ENCODE data around the gene AP4E1. TPM values are rescaled to one million over a fixed set of nuclear protein-coding genes. Genes with fewer than 3 reads are reported as not detected.
"Not testable (repeated sequence)": the region's sequence is repeated elsewhere in the genome, so short reads cannot be mapped to it uniquely, and the experiment has no call there.

AP4E1 gene
- polyA plus RNA-seq, result 1 to 10 TPM; 1.1 to 3.8 (median 3.1) TPM

- WGBS, 3 donors, result 0% methylated on average over 84 to 100 of the region's 100 CpGs
- H3K27ac ChIP-seq (ENCODE audit: low read depth, low read length), result peak within 1 kb of the TSS; percentile 95
These were observed at the start of gene AP4E1 for GRCh38 chr15:50908209-50909009. Gene AP4E1, plus strand, starts transcription at chr15:50908683. Its CDS starts 96 bp downstream, at chr15:50908779.

- WGBS, 3 donors, result 86 to 93% (median 89%) methylated on average over 5 of the region's 5 CpGs
These were observed 47.7 kb upstream of the AP4E1 start for GRCh38 chr15:50860824-50861223.

GRCh38 chr15:50862553-50862952 is 45.9 kb upstream of the AP4E1 start:
- H3K27ac ChIP-seq (ENCODE audit: low read depth, low read length), result no peak overlapping the region

More at GRCh38 chr15:50860824-50861223, 47.7 kb upstream of the AP4E1 start:
- H3K27ac ChIP-seq (ENCODE audit: low read depth, low read length), result no peak overlapping the region

DNA sequence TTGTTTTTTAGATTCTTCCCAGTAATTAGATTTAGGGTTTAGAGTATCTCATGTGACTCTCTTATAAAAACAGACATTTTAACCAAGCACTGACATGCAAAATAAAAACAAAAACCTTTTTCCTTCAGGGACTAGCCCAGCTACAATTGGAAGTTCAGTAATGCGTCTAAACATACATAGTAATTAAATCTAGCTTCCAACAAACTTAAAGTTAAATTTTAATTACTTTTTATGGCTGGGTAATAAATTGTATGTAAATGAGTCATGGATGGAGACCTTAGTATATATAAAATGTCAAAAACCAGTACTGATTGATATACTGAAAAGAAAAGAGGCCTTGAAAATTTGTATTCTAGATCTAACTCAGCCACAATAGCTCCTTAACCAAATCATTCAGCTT is 43.6 kb upstream of the AP4E1 start:
- no peak overlapping the region for H3K27ac ChIP-seq (ENCODE audit: low read depth, low read length)
- WGBS, 3 donors, result 94 to 98% (median 98%) methylated on average over 1 of the region's 1 CpG

- H3K27ac ChIP-seq (ENCODE audit: low read depth, low read length), result no peak overlapping the region
- WGBS, 3 donors, result 94 to 95% (median 94%) methylated on average over 5 of the region's 5 CpGs
These were observed 42.7 kb upstream of the AP4E1 start for GRCh38 chr15:50865515-50866353.

DNA sequence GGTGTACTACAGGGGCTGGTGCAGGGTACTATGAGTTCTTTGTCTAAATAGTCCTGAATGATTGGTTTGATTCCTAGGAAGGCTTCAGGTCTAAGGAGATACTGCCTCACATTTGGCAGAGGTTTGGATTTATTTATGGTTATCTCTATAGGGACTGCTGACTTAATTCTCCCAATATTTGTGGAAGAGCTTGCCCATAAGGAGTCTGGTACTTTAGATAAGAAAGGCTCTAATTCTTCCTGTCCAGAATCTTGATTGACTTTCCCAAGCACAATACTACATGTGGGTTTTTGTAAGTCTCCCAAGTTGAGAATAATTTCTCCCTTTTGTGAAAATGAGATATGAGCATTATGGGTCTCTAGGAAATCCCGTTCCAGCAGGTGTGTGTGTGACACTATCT is 36.7 kb upstream of the AP4E1 start:
- WGBS, 3 donors, result 76 to 89% (median 88%) methylated on average over 1 of the region's 1 CpG
- no peak overlapping the region for H3K27ac ChIP-seq (ENCODE audit: low read depth, low read length)

GRCh38 chr15:50872832-50873426 is 35.6 kb upstream of the AP4E1 start:
- no peak overlapping the region for H3K27ac ChIP-seq (ENCODE audit: low read depth, low read length)
- 67 to 72% (median 70%) methylated on average over 3 of the region's 3 CpGs for WGBS, 3 donors

GRCh38 chr15:50873935-50874361 is 34.5 kb upstream of the AP4E1 start:
- 40 to 44% (median 40%) methylated on average over 9 of the region's 9 CpGs for WGBS, 3 donors
- H3K27ac ChIP-seq (ENCODE audit: low read depth, low read length), result no peak overlapping the region

- 94 to 100% (median 95%) methylated on average over 3 of the region's 3 CpGs for WGBS, 3 donors
These were observed 33.2 kb upstream of the AP4E1 start for GRCh38 chr15:50875238-50875637.

DNA sequence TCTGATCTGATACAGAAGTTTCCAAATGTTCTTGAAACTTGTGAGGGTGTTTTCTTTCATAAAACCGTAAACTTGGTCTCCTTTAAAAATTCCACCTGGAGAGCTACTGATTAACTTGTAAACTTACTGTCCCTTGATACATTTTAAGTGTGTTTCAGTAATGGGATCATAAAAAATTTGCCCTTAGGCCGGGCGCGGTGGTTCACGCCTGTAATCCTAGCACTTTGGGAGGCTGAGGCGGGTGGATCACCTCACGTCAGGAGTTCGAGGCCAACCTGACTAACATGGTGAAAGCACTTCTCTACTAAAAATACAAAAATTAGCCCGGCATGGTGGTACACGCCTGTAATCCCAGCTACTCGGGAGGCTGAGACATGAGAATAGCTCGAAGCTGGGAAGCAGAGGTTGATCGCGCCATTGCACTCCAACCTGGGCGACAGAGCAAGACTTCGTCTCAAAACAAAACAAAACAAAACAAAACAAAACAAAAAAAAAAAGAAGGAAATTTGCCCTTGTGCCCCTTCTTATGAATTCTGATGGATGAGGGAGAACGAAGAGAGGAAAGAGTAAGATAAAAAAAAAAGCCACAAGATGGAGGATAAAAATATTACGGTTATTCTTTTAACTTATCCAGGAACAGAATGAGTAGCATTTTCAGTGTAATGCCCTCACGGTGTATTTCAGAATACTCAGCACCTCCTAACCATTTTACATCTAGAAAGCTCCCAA is 32.1 kb upstream of the AP4E1 start:
- WGBS, 3 donors, result 62 to 74% (median 73%) methylated on average over 19 of the region's 19 CpGs
- H3K27ac ChIP-seq (ENCODE audit: low read depth, low read length), result no peak overlapping the region

More at GRCh38 chr15:50875238-50875637, 33.2 kb upstream of the AP4E1 start:
- H3K27ac ChIP-seq (ENCODE audit: low read depth, low read length), result not testable (repeated sequence)

DNA sequence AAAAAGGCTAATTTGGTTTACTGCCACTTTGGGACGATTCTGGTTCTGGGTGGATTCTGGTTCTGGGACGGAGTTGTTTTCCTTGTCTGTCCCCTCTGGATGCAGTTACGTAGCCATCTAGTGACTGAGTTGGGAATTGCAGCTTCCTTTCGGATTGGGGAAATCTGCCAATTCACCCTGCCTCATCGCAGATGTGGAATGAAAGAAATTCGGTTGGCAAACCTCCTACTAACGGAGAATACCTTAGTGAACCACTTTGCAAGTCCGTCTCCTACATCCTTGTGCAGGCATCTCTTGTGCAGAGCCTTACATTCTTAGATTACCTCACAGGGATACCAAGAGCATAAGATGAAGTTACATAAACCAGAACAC is 31.5 kb upstream of the AP4E1 start:
- no peak overlapping the region for H3K27ac ChIP-seq (ENCODE audit: low read depth, low read length)
- 0 to 1% (median 0%) methylated on average over 8 of the region's 8 CpGs for WGBS, 3 donors

DNA sequence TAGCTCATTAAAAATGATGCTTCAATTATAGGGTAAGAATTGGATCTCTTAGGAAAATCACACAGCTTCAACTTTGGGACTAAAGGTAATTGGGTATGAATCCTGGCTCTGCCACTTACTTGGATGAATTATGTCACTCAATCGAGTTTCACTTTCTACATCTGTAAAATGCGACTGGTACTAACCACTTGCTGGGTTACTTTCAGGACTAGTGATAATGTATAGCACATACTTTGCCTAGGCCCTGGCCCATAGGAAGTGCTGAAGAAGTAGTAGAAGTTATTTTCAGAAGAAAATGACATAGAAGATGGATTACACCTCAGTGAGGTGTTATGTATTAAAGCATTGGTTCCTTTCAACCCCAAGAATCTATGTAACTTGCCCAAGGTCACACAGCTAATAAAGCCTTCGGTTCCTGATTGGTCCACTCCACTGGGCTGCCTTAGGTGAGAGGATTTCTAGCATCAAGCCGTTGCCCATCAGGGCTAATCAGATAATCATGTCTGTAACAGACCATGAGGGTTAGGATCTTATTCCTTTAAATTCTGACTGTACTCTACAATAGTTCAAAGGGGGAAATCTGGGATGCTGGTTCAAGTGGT is 29.4 kb upstream of the AP4E1 start:
- WGBS, 3 donors, result 44 to 79% (median 71%) methylated on average over 4 of the region's 4 CpGs
- H3K27ac ChIP-seq (ENCODE audit: low read depth, low read length), result no peak overlapping the region

GRCh38 chr15:50880206-50880605 is 28.3 kb upstream of the AP4E1 start:
- WGBS, 3 donors, result 77 to 92% (median 90%) methylated on average over 2 of the region's 2 CpGs
- no peak overlapping the region for H3K27ac ChIP-seq (ENCODE audit: low read depth, low read length)

- H3K27ac ChIP-seq (ENCODE audit: low read depth, low read length), result no peak overlapping the region
- 86 to 92% (median 89%) methylated on average over 2 of the region's 2 CpGs for WGBS, 3 donors
These were observed 27.8 kb upstream of the AP4E1 start for GRCh38 chr15:50880651-50881114.

DNA sequence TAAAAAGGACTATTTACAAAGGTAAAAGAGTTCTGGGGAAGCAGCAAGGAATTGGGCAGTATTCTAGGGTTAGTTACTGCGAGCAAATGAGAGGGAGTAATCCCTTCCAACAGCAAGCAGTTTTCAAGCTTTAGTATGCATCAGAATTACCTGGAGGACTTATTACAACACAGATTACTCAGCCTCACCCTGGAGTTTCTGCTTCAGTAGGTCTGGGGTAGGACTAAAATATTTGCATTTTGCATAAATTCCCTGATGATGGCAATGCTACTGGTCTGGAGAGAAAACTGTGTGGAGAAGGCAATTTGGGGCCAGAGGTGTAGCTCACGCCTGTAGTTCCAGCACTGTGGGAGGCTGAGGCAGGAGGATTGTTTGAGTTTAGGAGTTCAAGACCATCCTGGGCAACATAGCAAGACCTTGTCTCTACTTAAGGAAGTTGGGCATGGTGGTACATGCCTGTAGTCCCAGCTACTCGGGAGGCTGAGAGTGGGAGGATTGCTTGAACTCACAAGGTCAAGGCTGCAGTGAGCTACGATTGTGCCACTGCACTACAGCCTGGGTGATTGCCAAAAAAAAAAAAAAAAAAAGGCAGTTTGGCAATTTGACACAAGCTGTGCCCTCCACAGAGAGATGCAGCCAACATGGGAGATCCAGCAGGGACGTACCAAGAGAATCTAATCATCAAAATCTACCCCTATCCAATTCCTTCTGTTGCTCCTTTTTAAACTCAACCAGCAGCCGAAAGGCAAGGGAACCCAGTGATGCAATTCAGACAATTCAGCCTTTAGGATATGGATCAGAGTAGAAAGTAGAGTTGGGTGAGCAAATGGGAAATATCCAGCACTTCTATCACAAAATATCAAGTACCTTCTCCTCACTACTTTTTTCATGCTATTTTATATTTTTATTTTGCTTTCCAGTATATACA is 27.1 kb upstream of the AP4E1 start:
- no peak overlapping the region for H3K27ac ChIP-seq (ENCODE audit: low read depth, low read length)
- 50 to 67% (median 57%) methylated on average over 6 of the region's 6 CpGs for WGBS, 3 donors

DNA sequence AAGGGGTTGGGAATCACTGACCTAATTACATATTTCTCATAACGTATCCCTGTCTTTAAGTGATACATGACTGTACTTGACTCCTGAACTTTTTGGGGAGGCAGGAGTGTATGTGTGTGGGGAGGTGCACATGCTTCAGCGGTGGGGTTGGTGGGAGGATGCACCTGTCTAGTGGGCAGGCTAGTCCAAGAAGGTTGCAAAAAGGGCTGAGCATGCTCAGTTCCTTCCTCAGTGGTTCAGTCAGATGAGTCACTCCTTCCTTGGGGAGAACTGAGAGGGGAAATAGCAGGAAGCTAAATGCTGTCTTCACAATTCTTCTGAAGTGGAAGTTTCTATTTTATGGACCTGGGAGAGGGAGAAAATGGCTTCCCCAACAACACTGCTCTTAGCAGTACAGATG is 24.6 kb upstream of the AP4E1 start:
- H3K27ac ChIP-seq (ENCODE audit: low read depth, low read length), result no peak overlapping the region
- 19 to 74% (median 29%) methylated on average over 2 of the region's 2 CpGs for WGBS, 3 donors

GRCh38 chr15:50884540-50884939 is 23.9 kb upstream of the AP4E1 start:
- no peak overlapping the region for H3K27ac ChIP-seq (ENCODE audit: low read depth, low read length)
- WGBS, 3 donors, result 81 to 90% (median 86%) methylated on average over 5 of the region's 5 CpGs

All from adipose tissue (tissue), 3 donors.